ENCODE measurements around the gene LRMDA.

LRMDA gene

GRCh38 chr10:76550806-76551205, 1119.4 kb downstream of the LRMDA start:
- no peak for TF ChIP-seq TEAD4 (IDR thresholded peaks at IDR 0.05)
- no peak for TF ChIP-seq MAX (IDR thresholded peaks at IDR 0.05)
- TF ChIP-seq EGR1 (IDR thresholded peaks at IDR 0.05), result no peak
- no peak for TF ChIP-seq NFIC (IDR thresholded peaks at IDR 0.05)
- no peak for TF ChIP-seq USF1 (IDR thresholded peaks at IDR 0.05)

GRCh38 chr10:76552091-76552873, 1120.9 kb downstream of the LRMDA start:
- TF ChIP-seq CEBPB (IDR thresholded peaks at IDR 0.05), result no peak
- no peak for TF ChIP-seq TCF12 (IDR thresholded peaks at IDR 0.05; ENCODE audit: low read depth)
- no peak for TF ChIP-seq TEAD4 (IDR thresholded peaks at IDR 0.05)
- TF ChIP-seq EP300 (IDR thresholded peaks at IDR 0.05; ENCODE audit: borderline replicate concordance), result no peak
- no peak for TF ChIP-seq FOXM1 (IDR thresholded peaks at IDR 0.05; ENCODE audit: borderline replicate concordance, low read depth)
- no peak for TF ChIP-seq MAX (IDR thresholded peaks at IDR 0.05)
- TF ChIP-seq RAD21 (IDR thresholded peaks at IDR 0.05; ENCODE audit: low read depth), result no peak
- TF ChIP-seq YY1 (IDR thresholded peaks at IDR 0.05; ENCODE audit: low read depth), result no peak
- no peak for TF ChIP-seq USF1 (IDR thresholded peaks at IDR 0.05)
- TF ChIP-seq CREB1 (IDR thresholded peaks at IDR 0.05; ENCODE audit: low read depth), result no peak
- TF ChIP-seq REST (IDR thresholded peaks at IDR 0.05; ENCODE audit: low read depth), result no peak
- TF ChIP-seq ZBTB7A (IDR thresholded peaks at IDR 0.05; ENCODE audit: low read depth), result no peak
- no peak for TF ChIP-seq TAF1 (IDR thresholded peaks at IDR 0.05; ENCODE audit: low read depth)
- no peak for TF ChIP-seq NFIC (IDR thresholded peaks at IDR 0.05)
- TF ChIP-seq EGR1 (IDR thresholded peaks at IDR 0.05), result no peak

GRCh38 chr10:76553263-76554032, 1122.0 kb downstream of the LRMDA start:
- TF ChIP-seq FOXM1 (IDR thresholded peaks at IDR 0.05; ENCODE audit: borderline replicate concordance, low read depth) (no peak), RAD21 (IDR thresholded peaks at IDR 0.05; ENCODE audit: low read depth) (no peak), CREB1 (IDR thresholded peaks at IDR 0.05; ENCODE audit: low read depth) (no peak), CEBPB (IDR thresholded peaks at IDR 0.05) (no peak), TCF12 (IDR thresholded peaks at IDR 0.05; ENCODE audit: low read depth) (no peak), YY1 (IDR thresholded peaks at IDR 0.05; ENCODE audit: low read depth) (no peak), NFIC (IDR thresholded peaks at IDR 0.05) (no peak), EGR1 (IDR thresholded peaks at IDR 0.05) (no peak), TEAD4 (IDR thresholded peaks at IDR 0.05) (no peak), MAX (IDR thresholded peaks at IDR 0.05) (no peak), ZBTB7A (IDR thresholded peaks at IDR 0.05; ENCODE audit: low read depth) (no peak), EP300 (IDR thresholded peaks at IDR 0.05; ENCODE audit: borderline replicate concordance) (no peak), TAF1 (IDR thresholded peaks at IDR 0.05; ENCODE audit: low read depth) (no peak), REST (IDR thresholded peaks at IDR 0.05; ENCODE audit: low read depth) (no peak), USF1 (IDR thresholded peaks at IDR 0.05) (no peak)

- TF ChIP-seq TAF1 (IDR thresholded peaks at IDR 0.05; ENCODE audit: low read depth) (no peak), TCF12 (IDR thresholded peaks at IDR 0.05; ENCODE audit: low read depth) (no peak), ZBTB7A (IDR thresholded peaks at IDR 0.05; ENCODE audit: low read depth) (no peak), NFIC (IDR thresholded peaks at IDR 0.05) (no peak), CREB1 (IDR thresholded peaks at IDR 0.05; ENCODE audit: low read depth) (no peak), YY1 (IDR thresholded peaks at IDR 0.05; ENCODE audit: low read depth) (no peak), EP300 (IDR thresholded peaks at IDR 0.05; ENCODE audit: borderline replicate concordance) (no peak), MAX (IDR thresholded peaks at IDR 0.05) (no peak), FOXM1 (IDR thresholded peaks at IDR 0.05; ENCODE audit: borderline replicate concordance, low read depth) (no peak), CEBPB (IDR thresholded peaks at IDR 0.05) (no peak), REST (IDR thresholded peaks at IDR 0.05; ENCODE audit: low read depth) (no peak), USF1 (IDR thresholded peaks at IDR 0.05) (no peak), RAD21 (IDR thresholded peaks at IDR 0.05; ENCODE audit: low read depth) (no peak), EGR1 (IDR thresholded peaks at IDR 0.05) (no peak), TEAD4 (IDR thresholded peaks at IDR 0.05) (no peak)
Observed at GRCh38 chr10:76554033-76554408, 1122.6 kb downstream of the LRMDA start.

Data from Ishikawa (cell line).